A549 (cell line): Measurements from ENCODE around the gene MROH2A. TPM values are rescaled to one million over a fixed set of nuclear protein-coding genes. Genes with fewer than 3 reads are reported as not detected.

Experiments used
- ATAC-seq, 2 experiments: fragments of 200-7000 bp in 1 of 2; fragments of >200 bp in 1 of 2; cut with Nextera tagmentation in 1 of 2; cut with Tn5 transposase in 1 of 2; 3 replicates each; pipeline versions ENCODE4 v1.8.0 to v1.9.1; 2018 to 2020; ENCODE audit warnings: mild to moderate bottlenecking in 1 of 2, moderate library complexity in 1 of 2
- CTCF ChIA-PET: fragments of 300-600 bp; sonication (Branson Sonifier 250); formaldehyde crosslinking; extraction: SDS; loops from one replicate; lab custom pipeline; 2021; ENCODE audit warnings: antibody characterized with exemption, inconsistent platforms; lab: Yijun Ruan, JAX
- POLR2A ChIA-PET: fragments of 350-600 bp; formaldehyde crosslinking; extraction: SDS; loops from one replicate; lab custom pipeline; 2021; ENCODE audit warnings: antibody characterized with exemption, inconsistent platforms; lab: Yijun Ruan, JAX
- DNase-seq, 2 experiments: peaks; one replicate each; pipeline versions ENCODE4 v3.0.0 to v3.0.0-alpha.2; 2011 to 2016; ENCODE audit warnings: low read depth in 1 of 2, low spot score in 1 of 2
- FAIRE-seq: peaks from 2 replicates; lab custom pipeline; 2011; peaks lifted over from hg19 to GRCh38; lab: Jason Lieb, UNC
- H3K27ac ChIP-seq, 2 experiments: fragments of >200 bp; sonication (Bioruptor Twin); formaldehyde crosslinking; 3 replicates each; pipeline ENCODE4 v1.5.1; 2016 to 2017
- H3K4me1 ChIP-seq: fragments of >200 bp; sonication (Bioruptor Twin); formaldehyde crosslinking; 3 replicates; pipeline ENCODE4 v1.6.1; 2016
- H3K4me2 ChIP-seq: fragments of >200 bp; sonication (Bioruptor Twin); formaldehyde crosslinking; 3 replicates; pipeline ENCODE4 v1.6.1; 2016
- H3K4me3 ChIP-seq: fragments of >200 bp; sonication (Bioruptor Twin); formaldehyde crosslinking; 3 replicates; pipeline ENCODE4 v1.5.1; 2016
- H3K9me3 ChIP-seq: fragments of >200 bp; sonication (Bioruptor Twin); formaldehyde crosslinking; 3 replicates; pipeline ENCODE4 v1.6.1; 2016
- BCL3 ChIP-seq: fragments of >200 bp; sonication (Bioruptor Twin); formaldehyde crosslinking; IDR thresholded peaks from 3 replicates; pipeline ENCODE4 v1.6.1; 2016
- BHLHE40 ChIP-seq: IDR thresholded peaks from 2 replicates; pipeline ENCODE4 v1.6.1; 2012; ENCODE audit warnings: low read depth, low read length, inconsistent platforms
- CHD2 ChIP-seq: fragments of 150-350 bp; IDR thresholded peaks from 2 replicates; pipeline ENCODE4 v1.6.1; 2014; ENCODE audit warnings: low read length; ENCODE audit not compliant: partially characterized antibody
- CHD4 ChIP-seq: fragments of 200-600 bp; sonication (generic); IDR thresholded peaks from 2 replicates; pipeline ENCODE4 v1.6.1; 2016; ENCODE audit warnings: antibody characterized with exemption, mild to moderate bottlenecking, borderline replicate concordance
- CTCF ChIP-seq: fragments of >200 bp; sonication (Bioruptor Twin); formaldehyde crosslinking; IDR thresholded peaks from 3 replicates; pipeline ENCODE4 v1.5.1; 2016
- FOXS1 ChIP-seq: fragments of 250-450 bp; sonication (Bioruptor Pico); IDR thresholded peaks from 2 replicates; pipeline ENCODE4 v1.5.0; 2020; ENCODE audit warnings: mild to moderate bottlenecking, moderate library complexity
- GATA3 ChIP-seq: IDR thresholded peaks from 2 replicates; pipeline ENCODE4 v1.6.1; 2012; ENCODE audit warnings: borderline replicate concordance
- HEYL ChIP-seq: fragments of 250-450 bp; sonication (Bioruptor Pico); IDR thresholded peaks from 2 replicates; pipeline ENCODE4 v1.8.0; 2021; ENCODE audit warnings: mild to moderate bottlenecking, moderate library complexity
- HMGXB4 ChIP-seq: fragments of 250-450 bp; sonication (Bioruptor Pico); IDR thresholded peaks from 2 replicates; pipeline ENCODE4 v1.5.0; 2021; ENCODE audit warnings: mild to moderate bottlenecking, moderate library complexity, borderline replicate concordance
- MAX ChIP-seq: IDR thresholded peaks from 2 replicates; pipeline ENCODE4 v1.6.1; 2012
- NFE2L2 ChIP-seq: fragments of 150-350 bp; conservative IDR thresholded peaks from 2 replicates; pipeline ENCODE4 v1.6.1; 2014; ENCODE audit warnings: low read length
- NR3C1 ChIP-seq: fragments of >200 bp; sonication (Bioruptor Twin); formaldehyde crosslinking; IDR thresholded peaks from 3 replicates; pipeline ENCODE4 v1.6.1; 2017
- PHF8 ChIP-seq: fragments of 200-600 bp; sonication (generic); IDR thresholded peaks from 2 replicates; pipeline ENCODE4 v1.6.1; 2016; ENCODE audit warnings: low read depth, mild to moderate bottlenecking, antibody characterized with exemption, moderate library complexity, borderline replicate concordance
- RAD21 ChIP-seq, 2 experiments: fragments of >200 bp in 1 of 2; sonication (Bioruptor Twin) in 1 of 2; formaldehyde crosslinking in 1 of 2; IDR thresholded peaks in 1 of 2; conservative IDR thresholded peaks in 1 of 2; 2 replicates in 1 of 2; 3 replicates in 1 of 2; pipeline ENCODE4 v1.6.1; 2012 to 2018; ENCODE audit warnings: inconsistent platforms in 1 of 2
- RARB ChIP-seq: fragments of 250-450 bp; sonication (Bioruptor Pico); IDR thresholded peaks from 2 replicates; pipeline ENCODE4 v1.8.0; 2021; ENCODE audit warnings: mild to moderate bottlenecking, moderate library complexity
- RCOR1 ChIP-seq: fragments of 150-350 bp; IDR thresholded peaks from 2 replicates; pipeline ENCODE4 v1.6.1; 2014; ENCODE audit warnings: antibody characterized with exemption, low read length, low read depth
- SMC3 ChIP-seq: fragments of >200 bp; sonication (Bioruptor Twin); formaldehyde crosslinking; IDR thresholded peaks from 3 replicates; pipeline ENCODE4 v1.6.1; 2018; ENCODE audit warnings: inconsistent platforms
- SREBF2 ChIP-seq: fragments of 450-650 bp; IDR thresholded peaks from 2 replicates; pipeline ENCODE4 v1.6.1; 2014; ENCODE audit warnings: mild to moderate bottlenecking, moderate library complexity
- TP53 ChIP-seq: fragments of 250-450 bp; sonication (Bioruptor Pico); IDR thresholded peaks from 2 replicates; pipeline ENCODE4 v1.5.0; 2021; ENCODE audit warnings: mild to moderate bottlenecking, moderate library complexity
- USF2 ChIP-seq: fragments of 450-650 bp; IDR thresholded peaks from 2 replicates; pipeline ENCODE4 v1.6.1; 2014; ENCODE audit warnings: antibody characterized with exemption
- ZNF302 ChIP-seq: fragments of 250-450 bp; sonication (Bioruptor Pico); IDR thresholded peaks from 2 replicates; pipeline ENCODE4 v1.9.0; 2021; ENCODE audit warnings: inconsistent platforms, mild to moderate bottlenecking, moderate library complexity
- WGBS: methylation state at CpG from one replicate; pipeline ENCODE4 v1.1.6; 2017; ENCODE audit errors: missing lambda C conversion rate; 5-methylcytosine and 5-hydroxymethylcytosine counted together
- polyA plus RNA-seq, 4 experiments: library from polyadenylated mRNA; depleted of rRNA in 3 of 4; stranded (reverse); fragments of >200 nt; fragmentation: RNase III in 1 of 4; extraction: RNeasy Plus Mini Kit Qiagen cat#74134 plus additional on column Dnase treatment in 1 of 4; gene quantifications; 2 replicates in 3 of 4; 3 replicates in 1 of 4; pipeline ENCODE4 v1.2.3, GENCODE V29; 2011 to 2017
- TF ChIP-seq, protein P1 (sequence below): fragments of 150-350 bp; IDR thresholded peaks from 2 replicates; pipeline ENCODE4 v1.6.1; 2014; ENCODE audit warnings: low read depth, mild to moderate bottlenecking, low read length
- TF ChIP-seq, protein P2 (sequence below): fragments of >200 bp; sonication (Bioruptor Twin); formaldehyde crosslinking; IDR thresholded peaks from 2 replicates; pipeline ENCODE4 v1.6.1; 2016

The MROH2A gene
- polyA plus RNA-seq, 2 of the 4 experiments (the other 2 are of a cell fraction), result 0.10 to 0.63 TPM

GRCh38 chr2:233792720-233793119 is 14.6 kb downstream of the MROH2A start (continued):
- TF ChIP-seq BCL3 (no peak), USF2 (no peak), SMC3 (no peak), PHF8 (no peak), FOXS1 (CRISPR knock-in tag) (no peak), CHD2 (no peak), RAD21 (conservative IDR thresholded peaks at IDR 0.05 in 1 of 2, IDR thresholded peaks at IDR 0.05 in 1 of 2) (no peak), RARB (CRISPR knock-in tag) (no peak), BHLHE40 (no peak)
- TF ChIP-seq, all 56 proteins: peak for 0

- CTCF ChIA-PET, result interaction anchor here (0.5 to 1.6 kb wide), 3 partner anchors 23 to 44 kb away, joined by 3 read pairs; no protein-coding TSS in a partner anchor
- Histone ChIP-seq H3K9me3 (no peaks in the 10 kb centered on the region), H3K4me1 (no peaks in the 10 kb centered on the region), H3K4me3 (no peak overlapping the region), H3K27ac (peak overlapping the region in 1 of 2 experiments; percentile 13; a peak in 2 of 6 replicates), H3K4me2 (no peak overlapping the region)
- FAIRE-seq (no peak), DNase-seq (no peak), ATAC-seq (no peak)
- 83% methylated on average over 13 of the region's 18 CpGs for WGBS
- TF ChIP-seq, protein P1, sequence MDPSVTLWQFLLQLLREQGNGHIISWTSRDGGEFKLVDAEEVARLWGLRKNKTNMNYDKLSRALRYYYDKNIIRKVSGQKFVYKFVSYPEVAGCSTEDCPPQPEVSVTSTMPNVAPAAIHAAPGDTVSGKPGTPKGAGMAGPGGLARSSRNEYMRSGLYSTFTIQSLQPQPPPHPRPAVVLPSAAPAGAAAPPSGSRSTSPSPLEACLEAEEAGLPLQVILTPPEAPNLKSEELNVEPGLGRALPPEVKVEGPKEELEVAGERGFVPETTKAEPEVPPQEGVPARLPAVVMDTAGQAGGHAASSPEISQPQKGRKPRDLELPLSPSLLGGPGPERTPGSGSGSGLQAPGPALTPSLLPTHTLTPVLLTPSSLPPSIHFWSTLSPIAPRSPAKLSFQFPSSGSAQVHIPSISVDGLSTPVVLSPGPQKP, result no peak
- no peak for TF ChIP-seq SREBF2
- TF ChIP-seq RCOR1, result no peak
- TF ChIP-seq PHF8, result no peak
- no peak for TF ChIP-seq SMC3
- TF ChIP-seq BHLHE40, result no peak
- TF ChIP-seq HEYL (CRISPR knock-in tag), result no peak
- no peak for TF ChIP-seq HMGXB4
- TF ChIP-seq TP53, result no peak
- TF ChIP-seq, protein P2, sequence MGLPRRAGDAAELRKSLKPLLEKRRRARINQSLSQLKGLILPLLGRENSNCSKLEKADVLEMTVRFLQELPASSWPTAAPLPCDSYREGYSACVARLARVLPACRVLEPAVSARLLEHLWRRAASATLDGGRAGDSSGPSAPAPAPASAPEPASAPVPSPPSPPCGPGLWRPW, result no peak
- TF ChIP-seq NFE2L2, result no peak
- POLR2A ChIA-PET, result no interaction called here
These were observed 15.5 kb downstream of the MROH2A start for GRCh38 chr2:233793465-233794127.

GRCh38 chr2:233794128-233794658 is 16.1 kb downstream of the MROH2A start:
- FAIRE-seq (no peak), DNase-seq (no peak), ATAC-seq (no peak)
- TF ChIP-seq CHD4, result no peak
- no peak for TF ChIP-seq GATA3
- no peak for TF ChIP-seq ZNF302 (CRISPR knock-in tag)
- no peak for TF ChIP-seq NR3C1
- no peak for TF ChIP-seq TP53
- TF ChIP-seq CTCF, result no peak
- TF ChIP-seq CHD2, result no peak
- TF ChIP-seq MAX, result no peak
- no peaks in the 10 kb centered on the region for H3K4me1 ChIP-seq
- H3K9me3 ChIP-seq, result no peaks in the 10 kb centered on the region
- WGBS, result 80% methylated on average over 8 of the region's 17 CpGs
- H3K27ac ChIP-seq, result peak overlapping the region in 1 of 2 experiments; percentile 22; a peak in 1 of 6 replicates
- ChIA-PET POLR2A (no interaction called here), CTCF (interaction anchor here (0.5 to 1.6 kb wide), 4 partner anchors 22 to 56 kb away, joined by 3 read pairs; no protein-coding TSS in a partner anchor)
- no peak overlapping the region for H3K4me3 ChIP-seq
- no peak overlapping the region for H3K4me2 ChIP-seq
